Measurements from ENCODE around the gene HSPG2. TPM values are rescaled to one million over a fixed set of nuclear protein-coding genes. Genes with fewer than 3 reads are reported as not detected.

HSPG2 gene
- total RNA-seq, 1 donor from 2014 or later = 179 TPM

DNA sequence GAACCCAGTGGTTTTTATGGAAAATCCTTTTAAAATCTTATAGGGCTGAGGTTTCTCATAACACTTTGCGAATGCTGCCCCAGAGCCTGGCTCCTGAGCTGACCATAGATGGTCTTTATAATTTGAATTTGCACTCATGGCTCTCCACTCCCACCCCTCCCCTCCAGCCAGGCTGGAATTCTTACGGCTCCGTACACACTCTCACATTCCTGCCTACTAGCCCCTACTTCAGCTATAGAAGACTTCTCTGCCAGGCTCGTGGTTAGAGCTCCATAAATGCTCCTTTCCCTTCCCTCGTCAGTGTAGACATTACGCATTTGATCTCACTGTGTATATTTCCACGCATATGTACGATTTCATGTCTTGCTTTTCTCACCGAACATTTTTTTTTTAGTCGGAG, 5.4 kb upstream of the HSPG2 start:
- intact Hi-C loops (cut with DNase I) = no loop called here
- Histone ChIP-seq H3K27ac (peak overlapping the region; percentile 36), H3K4me3 (no peak overlapping the region), H3K4me1 (peaks cover 63% of the 10 kb centered on the region), H3K36me3 (no peaks in the 10 kb centered on the region), H3K27me3 (no peaks in the 10 kb centered on the region), H3K9me3 (no peaks in the 10 kb centered on the region)
- TF ChIP-seq POLR2AphosphoS5 (IDR thresholded peaks at IDR 0.05; ENCODE audit: insufficient read depth in 1 of 2, low read depth in 1 of 2) (no peak), POLR2A (IDR thresholded peaks at IDR 0.05) (no peak)
- TF ChIP-seq, protein P1, sequence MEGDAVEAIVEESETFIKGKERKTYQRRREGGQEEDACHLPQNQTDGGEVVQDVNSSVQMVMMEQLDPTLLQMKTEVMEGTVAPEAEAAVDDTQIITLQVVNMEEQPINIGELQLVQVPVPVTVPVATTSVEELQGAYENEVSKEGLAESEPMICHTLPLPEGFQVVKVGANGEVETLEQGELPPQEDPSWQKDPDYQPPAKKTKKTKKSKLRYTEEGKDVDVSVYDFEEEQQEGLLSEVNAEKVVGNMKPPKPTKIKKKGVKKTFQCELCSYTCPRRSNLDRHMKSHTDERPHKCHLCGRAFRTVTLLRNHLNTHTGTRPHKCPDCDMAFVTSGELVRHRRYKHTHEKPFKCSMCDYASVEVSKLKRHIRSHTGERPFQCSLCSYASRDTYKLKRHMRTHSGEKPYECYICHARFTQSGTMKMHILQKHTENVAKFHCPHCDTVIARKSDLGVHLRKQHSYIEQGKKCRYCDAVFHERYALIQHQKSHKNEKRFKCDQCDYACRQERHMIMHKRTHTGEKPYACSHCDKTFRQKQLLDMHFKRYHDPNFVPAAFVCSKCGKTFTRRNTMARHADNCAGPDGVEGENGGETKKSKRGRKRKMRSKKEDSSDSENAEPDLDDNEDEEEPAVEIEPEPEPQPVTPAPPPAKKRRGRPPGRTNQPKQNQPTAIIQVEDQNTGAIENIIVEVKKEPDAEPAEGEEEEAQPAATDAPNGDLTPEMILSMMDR (IDR thresholded peaks at IDR 0.05) = no peak
- DNase-seq (ENCODE audit: extremely low spot score in 2 of 2) = no peak

DNA sequence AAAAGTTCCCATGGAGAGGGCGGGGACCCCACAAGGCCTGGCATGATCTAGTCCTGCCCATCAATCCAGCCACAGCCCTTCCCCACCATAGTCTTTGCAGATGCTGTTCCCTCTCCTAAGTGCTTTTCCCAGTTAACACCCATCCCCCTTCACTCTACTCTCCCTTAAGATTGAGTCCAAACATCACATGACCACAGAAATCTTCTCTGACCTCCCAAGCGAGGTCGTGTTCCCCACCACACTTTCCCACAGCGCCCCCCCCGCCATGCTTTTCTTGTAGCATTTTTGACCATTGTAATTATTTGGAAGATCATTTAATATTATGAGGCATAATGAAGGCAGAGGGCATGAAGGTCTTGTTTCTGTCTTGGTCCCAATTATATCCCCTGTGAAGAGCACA, 4.3 kb upstream of the HSPG2 start:
- Histone ChIP-seq H3K4me1 (peaks cover 63% of the 10 kb centered on the region), H3K4me3 (no peak overlapping the region), H3K27me3 (no peaks in the 10 kb centered on the region), H3K9me3 (no peaks in the 10 kb centered on the region), H3K36me3 (no peaks in the 10 kb centered on the region), H3K27ac (peak overlapping the region; percentile 36)
- no peak for DNase-seq (ENCODE audit: extremely low spot score in 2 of 2)
- TF ChIP-seq POLR2AphosphoS5 (IDR thresholded peaks at IDR 0.05; ENCODE audit: insufficient read depth in 1 of 2, low read depth in 1 of 2) (no peak), POLR2A (IDR thresholded peaks at IDR 0.05) (no peak)
- TF ChIP-seq, protein P1 (IDR thresholded peaks at IDR 0.05) = no peak
- intact Hi-C loops (cut with DNase I) = no loop called here

DNA sequence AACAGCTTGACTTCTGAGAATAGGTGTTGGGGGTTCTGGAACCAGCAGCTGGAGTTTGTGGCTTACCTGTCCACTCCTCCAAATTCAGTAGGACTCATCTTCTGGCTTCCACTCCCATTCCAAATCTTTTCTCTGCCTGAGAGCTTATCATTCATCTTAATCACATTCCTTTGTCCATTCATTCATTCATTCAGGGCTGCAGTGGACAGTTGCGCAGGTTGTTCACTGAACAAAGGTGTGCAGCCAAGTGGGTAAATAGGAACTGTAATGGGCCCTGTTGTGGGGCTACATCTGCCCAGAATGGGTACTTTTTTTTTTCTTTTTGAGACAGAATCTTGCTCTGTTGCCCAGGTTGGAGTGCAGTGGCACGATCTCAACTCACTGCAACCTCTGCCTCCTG, 3.4 kb upstream of the HSPG2 start:
- Histone ChIP-seq H3K4me1 (peaks cover 69% of the 10 kb centered on the region), H3K4me3 (no peak overlapping the region), H3K27ac (peak overlapping the region; percentile 69), H3K9me3 (no peaks in the 10 kb centered on the region), H3K27me3 (no peaks in the 10 kb centered on the region), H3K36me3 (no peaks in the 10 kb centered on the region)
- intact Hi-C loops (cut with DNase I) = no loop called here
- TF ChIP-seq, protein P1 (IDR thresholded peaks at IDR 0.05) = no peak
- no peak for DNase-seq (ENCODE audit: extremely low spot score in 2 of 2)

DNA sequence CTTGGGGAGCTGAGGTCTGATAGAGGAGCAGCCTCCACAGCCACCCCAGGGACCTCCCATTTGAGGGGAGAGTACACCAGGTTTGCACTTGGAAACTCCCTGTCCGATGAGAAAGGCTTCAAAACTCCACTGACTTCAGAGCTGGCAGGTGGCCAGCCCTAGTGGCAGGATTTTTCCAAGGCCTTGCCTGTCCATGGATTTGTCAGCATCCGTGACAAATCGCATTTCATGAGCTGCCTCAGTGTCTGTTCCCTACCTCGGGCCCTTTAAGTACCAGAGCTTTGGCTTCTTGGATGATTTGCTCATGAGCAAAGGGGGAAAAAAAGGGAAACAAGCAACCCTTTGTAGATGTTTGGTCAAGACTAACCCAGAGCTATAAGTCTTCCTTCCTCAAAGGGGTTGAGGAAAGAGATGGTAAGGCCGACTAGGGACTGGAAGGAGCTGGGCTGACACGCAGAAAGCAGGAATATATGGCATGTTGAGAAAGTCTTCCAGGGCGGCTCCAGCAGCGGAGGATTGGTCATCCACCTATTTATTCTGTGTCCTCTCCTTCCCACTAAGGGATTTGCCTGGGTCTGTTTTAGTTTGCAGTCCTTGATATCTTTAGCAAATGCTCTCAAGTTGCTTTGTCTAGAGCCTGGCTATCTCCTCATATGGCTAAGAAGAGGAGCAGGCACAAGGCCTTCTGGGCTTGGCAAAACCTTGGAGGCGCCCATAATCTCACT, 2.7 kb upstream of the HSPG2 start:
- intact Hi-C loops (cut with DNase I) = loop anchor here (5.0 kb wide), 1 partner anchor 43 kb away; no protein-coding TSS in a partner anchor
- no peak for DNase-seq (ENCODE audit: extremely low spot score in 2 of 2)
- H3K4me1 ChIP-seq = peaks cover 75% of the 10 kb centered on the region

More for the DNA sequence above, 2.7 kb upstream of the HSPG2 start:
- Histone ChIP-seq H3K4me3 (no peak overlapping the region), H3K27me3 (no peaks in the 10 kb centered on the region), H3K27ac (peak overlapping the region; percentile 69), H3K36me3 (no peaks in the 10 kb centered on the region), H3K9me3 (no peaks in the 10 kb centered on the region)
- peak; percentile 25 to 84 for TF ChIP-seq POLR2AphosphoS5 (IDR thresholded peaks at IDR 0.05; ENCODE audit: insufficient read depth in 1 of 2, low read depth in 1 of 2)
- no peak for TF ChIP-seq POLR2A (IDR thresholded peaks at IDR 0.05)
- TF ChIP-seq, protein P1 (IDR thresholded peaks at IDR 0.05) = peak in 1 of 3 experiments; percentile 42
